ENCODE results near the gene STON2.

GRCh38 chr14:81400202-81400678 lies at the start of gene STON2:
- TF ChIP-seq TAF1 (CRISPR knock-in tag; IDR thresholded peaks at IDR 0.05): no peak
- TF ChIP-seq USF2 (IDR thresholded peaks at IDR 0.05; ENCODE audit: low read depth, low read length): no peak
- TF ChIP-seq USF2 (CRISPR knock-in tag; IDR thresholded peaks at IDR 0.05; ENCODE audit: borderline replicate concordance): no peak
- no peak for TF ChIP-seq HNRNPUL1 (IDR thresholded peaks at IDR 0.05; ENCODE audit: low read depth, low read length)
- no peak for TF ChIP-seq POLR2AphosphoS5 (IDR thresholded peaks at IDR 0.05; ENCODE audit: low read depth, low read length)
- no peak for TF ChIP-seq ZIK1 (CRISPR knock-in tag; IDR thresholded peaks at IDR 0.05; ENCODE audit: borderline replicate concordance, low read depth)
- TF ChIP-seq REST (IDR thresholded peaks at IDR 0.05; ENCODE audit: borderline replicate concordance in 1 of 2, low read depth in 1 of 2, low read length in 2 of 2): no peak
- no peak for TF ChIP-seq ZNF615 (CRISPR knock-in tag; IDR thresholded peaks at IDR 0.05; ENCODE audit: borderline replicate concordance)
- TF ChIP-seq U2AF2 (IDR thresholded peaks at IDR 0.05; ENCODE audit: low read depth, low read length): no peak
- TF ChIP-seq POLR2A (IDR thresholded peaks at IDR 0.05; ENCODE audit: insufficient read depth in 1 of 2, low read depth in 2 of 2, low read length in 2 of 2): no peak
